ENCODE data around the gene EPB41L2.

Gene EPB41L2

DNA sequence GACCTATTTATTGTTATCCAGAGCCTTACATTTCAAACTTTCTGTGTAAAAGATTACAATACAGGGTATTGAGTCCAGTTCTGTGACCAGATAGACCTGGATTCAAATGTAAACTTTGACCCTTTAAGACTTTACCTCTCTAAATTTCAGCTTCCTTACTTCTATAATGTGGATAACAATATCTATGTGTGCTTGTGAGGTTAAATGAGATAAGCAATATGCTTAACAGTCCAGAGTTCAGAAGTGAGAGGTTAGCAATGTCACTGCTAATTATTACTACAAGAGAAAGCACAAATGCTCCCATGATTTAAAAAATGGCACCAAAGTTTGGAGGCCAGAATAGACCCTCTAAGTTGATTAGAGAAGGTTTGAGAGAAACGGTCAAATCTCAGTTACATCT lies 27.5 kb downstream of the EPB41L2 start:
- no peak for TF ChIP-seq CTCF (IDR thresholded peaks at IDR 0.05; ENCODE audit: control insufficient read depth, insufficient read depth, low read depth, low read length, missing control alignments)
- no peak overlapping the region for H3K4me3 ChIP-seq (ENCODE audit: control insufficient read depth, low read depth, low read length)
- no peak for DNase-seq (ENCODE audit: low read depth)

GRCh38 chr6:131033631-131034030 lies 29.4 kb downstream of the EPB41L2 start:
- no peak for TF ChIP-seq CTCF (IDR thresholded peaks at IDR 0.05; ENCODE audit: control insufficient read depth, insufficient read depth, low read depth, low read length, missing control alignments)
- DNase-seq (ENCODE audit: low read depth) = no peak
- H3K4me3 ChIP-seq (ENCODE audit: control insufficient read depth, low read depth, low read length) = no peak overlapping the region

DNA sequence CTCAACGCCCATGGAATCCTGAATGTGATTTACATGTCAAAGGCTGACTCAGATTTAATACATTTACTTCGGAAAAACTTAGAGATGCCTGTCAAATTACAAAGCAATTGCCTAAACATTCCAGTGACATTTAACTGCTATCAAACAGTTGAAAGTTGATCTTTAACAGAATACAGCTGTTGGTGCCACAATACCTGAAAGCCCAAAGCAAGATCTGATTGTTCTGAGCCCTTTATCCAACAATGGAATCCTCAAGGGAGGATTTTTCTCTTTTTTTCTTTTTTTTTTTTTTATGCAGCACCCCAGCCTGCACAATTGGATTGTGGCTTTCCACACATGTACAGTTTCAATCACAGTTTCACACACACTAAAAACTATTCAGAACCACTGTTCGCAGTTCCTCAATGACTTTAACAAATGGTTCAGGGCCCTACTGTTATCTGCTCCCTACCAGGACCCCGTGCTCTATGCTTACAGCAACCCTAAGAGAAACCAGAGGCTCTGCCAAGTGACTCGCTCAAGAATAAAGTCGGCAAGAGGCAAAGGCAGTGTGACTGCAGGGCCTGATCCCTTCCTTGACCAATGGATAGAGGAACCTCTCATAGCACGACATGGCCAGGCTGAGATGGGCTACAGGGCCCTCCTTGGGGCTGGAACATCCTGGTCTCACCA lies 33.3 kb downstream of the EPB41L2 start:
- no peak overlapping the region for H3K4me3 ChIP-seq (ENCODE audit: control insufficient read depth, low read depth, low read length)
- no peak for DNase-seq (ENCODE audit: low read depth)
- no peak for TF ChIP-seq CTCF (IDR thresholded peaks at IDR 0.05; ENCODE audit: control insufficient read depth, insufficient read depth, low read depth, low read length, missing control alignments)

- no peak for TF ChIP-seq CTCF (IDR thresholded peaks at IDR 0.05; ENCODE audit: control insufficient read depth, insufficient read depth, low read depth, low read length, missing control alignments)
- no peak overlapping the region for H3K4me3 ChIP-seq (ENCODE audit: control insufficient read depth, low read depth, low read length)
- DNase-seq (ENCODE audit: low read depth) = no peak
Measured at GRCh38 chr6:131027326-131027725, 35.7 kb downstream of the EPB41L2 start.

DNA sequence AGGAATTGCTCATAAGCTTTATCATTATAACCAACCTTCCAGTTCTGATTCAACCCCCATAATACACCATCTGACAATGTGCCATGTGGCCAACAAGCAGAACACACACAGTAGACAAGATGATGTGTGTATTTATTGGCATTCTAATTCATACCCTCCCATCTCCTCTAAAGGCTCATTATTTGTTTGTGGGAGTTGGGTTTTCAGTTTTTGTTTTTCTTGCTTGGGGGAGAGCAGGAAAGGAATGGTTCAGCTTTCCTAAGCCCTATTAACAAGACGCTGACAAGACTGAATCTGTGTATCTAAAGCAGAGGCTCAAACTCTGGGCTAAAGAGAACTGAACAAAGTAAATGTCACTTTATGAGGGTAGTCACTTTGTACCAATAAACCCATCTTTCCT lies 36.8 kb downstream of the EPB41L2 start:
- no peak for TF ChIP-seq CTCF (IDR thresholded peaks at IDR 0.05; ENCODE audit: control insufficient read depth, insufficient read depth, low read depth, low read length, missing control alignments)
- DNase-seq (ENCODE audit: low read depth) = no peak
- H3K4me3 ChIP-seq (ENCODE audit: control insufficient read depth, low read depth, low read length) = no peak overlapping the region

- H3K4me3 ChIP-seq (ENCODE audit: control insufficient read depth, low read depth, low read length) = no peak overlapping the region
- DNase-seq (ENCODE audit: low read depth) = no peak
- TF ChIP-seq CTCF (IDR thresholded peaks at IDR 0.05; ENCODE audit: control insufficient read depth, insufficient read depth, low read depth, low read length, missing control alignments) = no peak
Measured at GRCh38 chr6:131024565-131024964, 38.5 kb downstream of the EPB41L2 start.

Measured in AG09309 (cell line).